Measurements from ENCODE around the gene MAML2. TPM values are rescaled to one million over a fixed set of nuclear protein-coding genes. Genes with fewer than 3 reads are reported as not detected.

Gene MAML2
- total RNA-seq, 2 experiments from 2014 or later: 19.2 to 19.3 TPM

DNA sequence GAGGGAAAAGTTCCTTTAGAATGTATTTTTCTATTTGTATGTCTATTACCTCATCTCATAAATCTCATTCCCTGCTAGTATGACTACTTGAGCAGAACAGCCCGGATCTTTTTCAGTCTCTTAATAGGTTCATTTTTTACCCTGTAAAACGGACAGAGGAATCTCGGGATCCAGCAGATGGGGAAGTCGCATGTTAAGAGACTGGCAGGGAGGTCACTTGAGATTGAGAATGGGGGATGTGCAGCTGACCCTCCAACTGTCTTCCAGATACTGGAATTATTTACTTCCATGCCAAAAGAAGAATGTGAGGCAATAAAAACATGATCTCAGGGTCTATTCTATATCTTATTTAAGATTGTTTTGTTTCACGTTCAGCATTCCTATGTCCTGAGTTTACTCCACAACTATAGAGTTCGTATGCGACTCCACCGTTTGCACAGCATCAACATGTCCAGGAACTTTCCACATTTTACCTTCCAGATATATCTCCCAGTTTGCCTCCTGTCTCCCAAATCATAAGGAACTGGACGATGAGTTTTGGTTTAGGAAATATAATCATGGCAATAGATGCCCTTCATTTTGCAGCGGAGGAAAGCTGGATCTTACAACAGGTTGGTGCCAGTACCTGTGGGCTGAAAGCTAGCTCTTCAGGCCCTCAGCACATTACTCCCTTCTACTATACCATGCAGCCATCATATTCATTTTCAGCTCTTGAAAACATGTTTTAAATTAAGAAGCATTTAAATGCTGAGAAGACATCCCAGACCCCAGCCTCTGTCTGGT lies 181.5 kb downstream of the MAML2 start:
- Mint-ChIP-seq H3K4me3 (no peak overlapping the region), H3K36me3 (ENCODE audit: low read depth) (peaks cover 6% of the 10 kb centered on the region), H3K27me3 (no peaks in the 10 kb centered on the region), H3K4me1 (peaks cover 23% of the 10 kb centered on the region), H3K27ac (no peak overlapping the region), H3K9me3 (no peaks in the 10 kb centered on the region)
- ChIA-PET CTCF (interaction anchor here (1.0 kb wide), 1 partner anchor 177 kb away, joined by 3 read pairs; no protein-coding TSS in a partner anchor), POLR2A (no interaction called here)
- DNase-seq: no peak

DNA sequence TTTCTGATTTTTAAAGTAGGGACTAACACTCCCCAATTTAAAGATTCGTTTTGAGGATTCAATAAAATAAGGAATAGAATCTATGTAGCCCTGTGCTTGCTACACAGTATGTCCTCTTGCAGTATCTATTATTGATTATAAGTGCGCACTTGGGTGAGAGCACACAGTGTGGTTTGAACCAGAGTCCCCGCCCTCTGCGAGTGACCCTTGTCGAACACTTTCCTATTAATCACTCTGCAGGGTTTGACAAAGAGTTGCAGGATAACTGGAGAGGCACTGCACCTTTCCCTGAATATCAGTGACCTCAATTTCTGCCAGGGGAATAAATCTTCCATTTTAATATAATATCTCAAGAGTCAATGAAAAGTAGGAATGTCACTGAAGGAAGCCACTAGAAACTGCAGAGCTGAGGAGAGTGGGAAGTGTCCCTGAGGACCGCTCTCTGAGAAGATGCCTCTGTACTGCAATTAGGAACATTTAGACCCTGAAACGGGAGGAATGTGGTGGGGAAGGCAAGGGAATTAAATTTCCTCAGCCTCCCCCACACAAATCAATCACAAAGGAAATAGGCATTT lies 182.2 kb downstream of the MAML2 start:
- CTCF ChIA-PET: interaction anchor here (1.8 kb wide), 1 partner anchor 182 kb away, joined by 3 read pairs; the partner anchor contains the start of gene MAML2
- no peak overlapping the region for H3K27ac Mint-ChIP-seq
- H3K4me1 Mint-ChIP-seq: peaks cover 27% of the 10 kb centered on the region
- no peak for DNase-seq
- H3K36me3 Mint-ChIP-seq (ENCODE audit: low read depth): peaks cover 6% of the 10 kb centered on the region
- no peaks in the 10 kb centered on the region for H3K27me3 Mint-ChIP-seq
- no peaks in the 10 kb centered on the region for H3K9me3 Mint-ChIP-seq
- POLR2A ChIA-PET: no interaction called here
- no peak overlapping the region for H3K4me3 Mint-ChIP-seq

DNA sequence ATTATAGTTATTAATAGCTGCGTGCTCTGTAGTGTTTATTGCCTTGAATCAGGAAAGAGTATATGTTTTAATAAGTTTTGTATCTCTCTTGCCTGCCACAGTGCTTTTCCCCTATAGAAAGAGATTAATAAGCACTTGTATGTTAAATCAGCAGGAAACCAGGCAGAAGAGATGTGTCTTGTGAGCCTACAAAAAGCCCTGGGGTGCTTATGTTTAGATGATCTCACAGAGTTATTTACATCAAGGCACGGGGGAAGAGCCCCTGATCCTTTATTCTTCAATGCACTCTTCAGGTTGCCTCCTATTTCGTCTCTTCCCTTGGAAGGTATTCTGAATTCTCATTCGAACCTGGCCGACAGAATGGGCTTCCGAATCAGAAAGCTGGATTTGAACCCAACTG lies 183.0 kb downstream of the MAML2 start:
- no peaks in the 10 kb centered on the region for H3K9me3 Mint-ChIP-seq
- ChIA-PET CTCF (interaction anchor here (1.8 kb wide), 1 partner anchor 183 kb away, joined by 3 read pairs; the partner anchor contains the start of gene MAML2), POLR2A (no interaction called here)
- H3K4me3 Mint-ChIP-seq: no peak overlapping the region
- H3K27ac Mint-ChIP-seq: no peak overlapping the region
- peaks cover 6% of the 10 kb centered on the region for H3K36me3 Mint-ChIP-seq (ENCODE audit: low read depth)
- peaks cover 31% of the 10 kb centered on the region for H3K4me1 Mint-ChIP-seq
- H3K27me3 Mint-ChIP-seq: no peaks in the 10 kb centered on the region
- DNase-seq: no peak

DNA sequence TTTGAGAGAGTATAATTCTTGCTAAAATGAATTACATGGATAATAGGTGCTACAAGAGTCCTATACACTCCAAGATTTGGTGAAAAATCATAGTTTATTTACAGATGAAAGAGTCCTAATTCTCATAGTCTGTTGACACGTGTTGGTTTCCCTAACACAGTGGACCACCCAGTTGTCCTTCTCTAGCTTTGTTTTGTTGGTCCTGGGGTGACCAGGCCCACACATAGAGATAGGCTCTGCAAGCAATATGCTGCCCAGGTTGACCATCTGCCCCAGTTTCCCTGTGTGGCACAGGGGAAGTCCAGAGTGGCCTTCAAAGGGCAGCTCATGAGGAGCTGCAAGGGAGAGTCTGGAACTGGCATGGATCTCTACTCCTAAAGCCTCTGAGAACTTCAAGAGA lies 184.9 kb downstream of the MAML2 start:
- Mint-ChIP-seq H3K27ac (no peak overlapping the region), H3K36me3 (ENCODE audit: low read depth) (peaks cover 3% of the 10 kb centered on the region), H3K9me3 (no peaks in the 10 kb centered on the region), H3K4me3 (no peak overlapping the region), H3K27me3 (no peaks in the 10 kb centered on the region), H3K4me1 (peaks cover 39% of the 10 kb centered on the region)
- ChIA-PET POLR2A (interaction anchor here (0.9 to 1.3 kb wide), 3 partner anchors 50 to 182 kb away, joined by 3 to 4 read pairs (median 4); no protein-coding TSS in a partner anchor), CTCF (no interaction called here)
- DNase-seq: no peak

DNA sequence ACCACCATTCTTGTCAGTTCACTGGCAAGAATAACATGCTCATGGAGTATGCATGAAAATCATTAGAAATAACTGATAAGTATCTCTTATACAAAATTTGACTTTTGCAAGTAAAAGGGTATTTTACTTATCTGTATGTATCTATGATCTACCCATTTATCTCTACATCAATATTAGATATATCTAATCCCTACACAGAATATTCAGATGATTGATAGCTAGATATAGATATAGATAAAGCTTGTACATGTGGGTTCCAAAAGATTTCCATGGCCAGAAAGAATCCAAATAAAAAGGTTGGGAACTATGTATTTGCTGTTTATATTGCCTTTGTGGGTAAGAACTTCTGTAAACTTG lies 185.5 kb downstream of the MAML2 start:
- DNase-seq: no peak
- CTCF ChIA-PET: no interaction called here
- peak overlapping the region; percentile 89 for H3K27ac Mint-ChIP-seq
- H3K36me3 Mint-ChIP-seq (ENCODE audit: low read depth): peaks cover 6% of the 10 kb centered on the region
- no peak overlapping the region for H3K4me3 Mint-ChIP-seq
- no peaks in the 10 kb centered on the region for H3K9me3 Mint-ChIP-seq
- POLR2A ChIA-PET: interaction anchor here (1.3 kb wide), 1 partner anchor 182 kb away, joined by 4 read pairs; no protein-coding TSS in a partner anchor
- no peaks in the 10 kb centered on the region for H3K27me3 Mint-ChIP-seq
- H3K4me1 Mint-ChIP-seq: peaks cover 41% of the 10 kb centered on the region

DNA sequence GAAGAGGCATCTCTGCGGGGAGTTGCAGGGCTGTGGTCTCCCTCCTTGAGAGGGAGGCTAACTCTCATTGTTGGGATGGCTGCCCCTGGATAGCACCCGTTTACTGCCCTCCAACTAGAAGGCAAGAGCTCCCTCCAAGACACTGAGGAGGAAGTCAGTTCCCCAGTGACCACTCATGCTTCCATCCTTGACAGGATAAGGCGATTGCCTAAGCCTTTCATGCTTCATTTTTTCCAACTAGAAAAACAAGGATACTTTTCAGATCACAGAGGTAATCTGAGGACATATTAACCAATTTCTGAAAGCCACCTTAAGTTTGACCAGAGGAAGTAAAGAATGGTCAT lies 186.6 kb downstream of the MAML2 start:
- DNase-seq: no peak
- no peaks in the 10 kb centered on the region for H3K9me3 Mint-ChIP-seq
- peaks cover 7% of the 10 kb centered on the region for H3K36me3 Mint-ChIP-seq (ENCODE audit: low read depth)
- H3K27me3 Mint-ChIP-seq: no peaks in the 10 kb centered on the region
- peak overlapping the region; percentile 33 for H3K4me3 Mint-ChIP-seq
- peaks cover 46% of the 10 kb centered on the region for H3K4me1 Mint-ChIP-seq
- peak overlapping the region; percentile 89 for H3K27ac Mint-ChIP-seq
- POLR2A ChIA-PET: no interaction called here
- CTCF ChIA-PET: interaction anchor here (1.3 to 1.4 kb wide), 2 partner anchors 186 to 187 kb away, joined by 3 read pairs; partner anchors contain the start of gene MAML2

DNA sequence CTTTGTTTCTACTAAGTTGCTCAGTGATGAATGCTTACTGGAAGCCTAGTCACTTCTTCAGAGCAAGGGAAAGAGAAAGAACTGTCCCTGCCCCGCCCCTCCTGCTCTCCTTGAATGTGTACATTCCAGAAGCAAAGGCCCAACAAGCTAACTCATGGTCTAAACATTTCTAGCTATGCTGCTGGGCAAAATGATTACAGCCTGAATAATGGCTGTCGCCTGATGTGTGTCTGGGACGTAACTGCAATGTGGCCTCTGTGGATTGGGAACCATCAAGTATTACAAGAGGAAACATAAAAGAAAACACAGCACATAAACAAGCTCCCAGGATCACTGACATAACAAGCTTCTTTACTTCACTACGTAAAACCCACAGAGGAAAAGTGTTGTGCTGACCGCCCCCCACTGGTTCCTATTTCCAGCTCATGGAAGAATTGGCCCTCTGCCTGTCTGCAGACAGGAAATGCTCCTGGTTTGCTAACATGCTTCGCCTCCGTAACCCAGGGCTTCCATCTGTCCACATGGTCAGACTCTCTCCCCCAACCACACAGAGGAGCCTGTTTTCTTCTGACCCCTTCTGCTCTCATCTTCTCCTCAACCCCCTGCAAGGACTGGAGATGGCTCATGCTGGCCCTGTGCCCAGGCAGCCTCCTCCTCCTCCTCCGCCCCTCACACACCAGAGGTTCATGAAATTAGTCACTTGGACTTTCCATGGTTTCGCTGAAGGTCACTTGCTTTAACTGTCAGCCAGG lies 187.2 kb downstream of the MAML2 start:
- Mint-ChIP-seq H3K27ac (peak overlapping the region; percentile 89), H3K4me1 (peaks cover 46% of the 10 kb centered on the region), H3K27me3 (no peaks in the 10 kb centered on the region), H3K9me3 (no peaks in the 10 kb centered on the region), H3K4me3 (peak overlapping the region; percentile 33), H3K36me3 (ENCODE audit: low read depth) (peaks cover 7% of the 10 kb centered on the region)
- ChIA-PET POLR2A (no interaction called here), CTCF (interaction anchor here (1.1 to 1.4 kb wide), 3 partner anchors 35 to 187 kb away, joined by 3 read pairs; partner anchors contain the start of gene MAML2)
- DNase-seq: peak; percentile 43

DNA sequence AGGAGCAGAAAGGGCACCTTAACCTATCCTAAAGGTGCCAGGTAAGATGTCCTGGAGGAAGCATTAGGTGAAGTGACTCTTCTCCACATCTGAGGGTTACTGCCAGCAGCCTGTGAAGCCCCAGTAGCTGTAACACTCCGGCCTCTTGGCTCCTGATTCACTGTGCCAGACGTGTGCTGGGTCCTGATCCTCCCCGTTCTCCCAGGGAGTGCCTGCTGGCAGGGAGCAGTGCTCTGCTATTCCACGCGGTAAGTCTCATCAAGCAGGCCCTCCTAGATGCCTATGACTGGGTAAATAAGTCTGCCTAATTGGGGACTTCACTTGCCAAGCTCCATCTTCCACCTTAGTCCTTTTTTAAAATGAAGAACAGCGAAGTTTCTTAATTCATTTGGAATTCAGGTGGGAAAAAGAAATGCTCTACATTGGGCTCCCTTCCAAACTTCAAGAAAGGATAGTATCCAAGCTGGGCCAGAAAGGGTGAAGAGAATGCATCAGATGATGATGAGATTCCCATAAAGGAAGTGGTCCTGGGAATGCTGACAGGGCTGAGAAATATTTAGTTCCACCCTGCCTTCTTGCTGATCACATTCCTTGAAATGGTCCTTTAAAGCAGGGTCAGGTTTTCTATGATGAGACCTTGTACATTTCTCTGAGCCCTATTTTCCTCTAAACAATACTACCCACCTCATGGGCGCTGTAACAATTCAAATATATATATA lies 188.0 kb downstream of the MAML2 start:
- no peak for DNase-seq
- Mint-ChIP-seq H3K27me3 (no peaks in the 10 kb centered on the region), H3K4me1 (peaks cover 46% of the 10 kb centered on the region), H3K4me3 (no peak overlapping the region), H3K9me3 (no peaks in the 10 kb centered on the region), H3K27ac (no peak overlapping the region), H3K36me3 (ENCODE audit: low read depth) (peaks cover 7% of the 10 kb centered on the region)
- ChIA-PET CTCF (interaction anchor here (1.1 to 1.4 kb wide), 3 partner anchors 36 to 188 kb away, joined by 3 read pairs; partner anchors contain the start of gene MAML2), POLR2A (interaction anchor here (1.3 kb wide), 1 partner anchor 94 kb away, joined by 3 read pairs; no protein-coding TSS in a partner anchor)

DNA sequence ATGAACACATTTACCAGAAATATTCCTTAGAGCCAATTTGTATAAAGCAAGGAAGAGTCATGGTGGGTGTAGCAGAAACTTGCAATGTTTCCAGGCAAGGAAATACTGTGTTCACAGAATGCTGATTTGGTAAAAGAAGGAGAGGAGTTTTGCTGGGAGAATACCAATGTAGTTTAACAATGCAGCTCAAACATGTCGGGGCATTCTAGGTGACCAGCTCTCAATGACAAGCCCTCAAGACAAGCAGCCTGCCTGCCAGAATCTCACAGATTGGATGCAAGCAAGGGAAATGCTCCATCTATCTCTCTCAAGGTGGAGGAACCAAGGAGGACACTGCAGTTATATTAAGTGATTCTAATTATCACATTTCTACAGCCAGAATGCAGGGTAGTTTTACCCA lies 190.4 kb downstream of the MAML2 start:
- H3K9me3 Mint-ChIP-seq: no peaks in the 10 kb centered on the region
- H3K36me3 Mint-ChIP-seq (ENCODE audit: low read depth): peaks cover 16% of the 10 kb centered on the region
- H3K4me3 Mint-ChIP-seq: no peak overlapping the region
- ChIA-PET CTCF (no interaction called here), POLR2A (no interaction called here)
- no peaks in the 10 kb centered on the region for H3K27me3 Mint-ChIP-seq
- DNase-seq: no peak
- H3K4me1 Mint-ChIP-seq: peaks cover 42% of the 10 kb centered on the region
- H3K27ac Mint-ChIP-seq: no peak overlapping the region

DNA sequence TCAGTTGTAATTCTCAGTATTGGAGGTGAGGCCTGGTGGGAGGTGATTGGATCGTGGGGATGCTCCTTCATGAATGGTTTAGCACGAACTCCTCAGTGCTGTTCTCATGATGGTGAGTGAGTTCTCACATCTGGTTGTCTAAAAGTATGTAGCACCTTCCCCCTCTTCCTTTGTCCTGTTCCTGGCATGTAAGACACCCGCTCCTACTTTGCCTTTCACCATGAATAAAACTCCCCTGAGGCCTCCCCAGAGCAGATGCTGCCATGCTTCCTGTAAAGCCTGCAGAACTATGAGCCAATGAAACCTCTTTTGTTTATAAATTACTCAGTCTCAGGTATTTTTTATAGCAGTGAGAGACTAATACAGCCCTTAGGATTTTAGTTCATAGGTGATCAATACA lies 191.5 kb downstream of the MAML2 start:
- Mint-ChIP-seq H3K4me3 (no peak overlapping the region), H3K4me1 (peaks cover 31% of the 10 kb centered on the region), H3K36me3 (ENCODE audit: low read depth) (peaks cover 16% of the 10 kb centered on the region), H3K27ac (no peak overlapping the region), H3K9me3 (no peaks in the 10 kb centered on the region), H3K27me3 (no peaks in the 10 kb centered on the region)
- CTCF ChIA-PET: interaction anchor here (0.6 to 1.0 kb wide), 2 partner anchors 17 to 193 kb away, joined by 3 to 4 read pairs; no protein-coding TSS in a partner anchor
- POLR2A ChIA-PET: no interaction called here
- no peak for DNase-seq

DNA sequence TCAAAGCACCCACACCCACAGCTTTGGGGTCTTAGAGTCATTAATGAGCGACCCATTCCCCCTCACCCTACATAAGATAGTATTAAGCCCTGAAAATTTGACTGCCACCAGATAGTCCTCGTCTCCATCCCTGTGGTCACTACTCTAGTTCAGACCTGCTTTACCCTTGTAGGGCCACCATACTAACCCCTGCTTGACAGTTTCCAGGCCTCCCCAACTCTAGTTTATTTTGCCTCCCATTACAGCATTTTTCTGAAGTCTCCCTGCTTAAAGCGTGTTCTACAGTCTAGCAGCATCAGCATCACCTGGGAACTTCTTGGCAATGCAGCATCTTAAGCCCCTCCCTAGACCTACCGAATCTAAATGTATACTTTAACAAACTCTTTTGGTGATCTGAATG lies 192.4 kb downstream of the MAML2 start:
- H3K9me3 Mint-ChIP-seq: no peaks in the 10 kb centered on the region
- no peaks in the 10 kb centered on the region for H3K27me3 Mint-ChIP-seq
- POLR2A ChIA-PET: no interaction called here
- no peak overlapping the region for H3K27ac Mint-ChIP-seq
- no peak for DNase-seq
- H3K4me1 Mint-ChIP-seq: peaks cover 22% of the 10 kb centered on the region
- H3K4me3 Mint-ChIP-seq: no peak overlapping the region
- H3K36me3 Mint-ChIP-seq (ENCODE audit: low read depth): peaks cover 16% of the 10 kb centered on the region
- CTCF ChIA-PET: interaction anchor here (1.0 kb wide), 1 partner anchor 17 kb away, joined by 4 read pairs; no protein-coding TSS in a partner anchor

DNA sequence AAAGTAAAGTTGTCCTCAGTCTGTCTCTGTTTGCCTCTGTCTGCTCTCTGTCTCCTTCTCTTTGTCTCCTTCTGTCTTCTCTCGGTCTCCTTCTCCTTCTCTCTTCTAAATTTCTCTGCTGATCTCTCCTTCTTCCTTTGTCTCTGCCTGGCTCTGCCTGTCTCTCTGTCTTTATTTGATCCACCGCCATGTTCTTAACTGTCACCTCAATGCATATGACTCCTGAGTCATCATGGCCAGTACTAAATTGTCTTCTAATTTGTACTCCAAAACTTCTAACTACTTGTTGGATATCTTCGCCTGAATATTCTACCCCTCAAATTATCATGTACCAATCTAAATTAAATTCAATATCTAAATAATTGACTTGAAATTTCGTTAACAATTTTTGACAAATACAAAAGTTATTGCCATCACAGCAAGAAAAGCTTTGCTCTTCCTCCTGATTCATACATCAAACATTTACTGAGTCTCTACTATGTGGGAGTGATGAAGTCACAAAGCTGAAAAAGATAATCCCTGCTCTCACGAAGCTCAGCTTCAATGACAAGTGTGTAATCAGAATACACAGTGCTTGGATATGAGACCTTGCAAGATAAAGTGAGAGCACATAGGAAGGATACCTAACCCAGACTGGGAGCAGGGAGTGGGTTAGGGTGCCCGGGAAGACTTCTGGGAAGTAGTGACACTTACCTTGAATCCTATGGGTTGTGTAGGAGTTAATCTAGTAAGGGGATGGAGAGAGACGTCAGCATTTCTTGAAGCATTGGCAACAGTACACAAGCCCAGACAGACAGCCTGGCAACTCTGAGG lies 193.0 kb downstream of the MAML2 start:
- DNase-seq: no peak
- Mint-ChIP-seq H3K9me3 (no peaks in the 10 kb centered on the region), H3K4me1 (peaks cover 20% of the 10 kb centered on the region), H3K4me3 (no peak overlapping the region), H3K27me3 (no peaks in the 10 kb centered on the region), H3K27ac (no peak overlapping the region), H3K36me3 (ENCODE audit: low read depth) (peaks cover 16% of the 10 kb centered on the region)
- ChIA-PET POLR2A (no interaction called here), CTCF (interaction anchor here (1.4 kb wide), 1 partner anchor 94 kb away, joined by 3 read pairs; no protein-coding TSS in a partner anchor)

Data from activated CD4-positive, alpha-beta memory T cell treated with anti-CD3 and anti-CD28 coated beads, Interleukin-2, amount 10 ng/mL, durations not matched to agents 7 days and 5 days (primary cell).